ENCODE measurements around the gene LUZP4. TPM values are rescaled to one million over a fixed set of nuclear protein-coding genes. Genes with fewer than 3 reads are reported as not detected.
"Not testable (repeated sequence)": the region's sequence is repeated elsewhere in the genome, so short reads cannot be mapped to it uniquely, and the experiment has no call there.

The LUZP4 gene
- total and polyA plus RNA-seq, 8 donors, result not detected

DNA sequence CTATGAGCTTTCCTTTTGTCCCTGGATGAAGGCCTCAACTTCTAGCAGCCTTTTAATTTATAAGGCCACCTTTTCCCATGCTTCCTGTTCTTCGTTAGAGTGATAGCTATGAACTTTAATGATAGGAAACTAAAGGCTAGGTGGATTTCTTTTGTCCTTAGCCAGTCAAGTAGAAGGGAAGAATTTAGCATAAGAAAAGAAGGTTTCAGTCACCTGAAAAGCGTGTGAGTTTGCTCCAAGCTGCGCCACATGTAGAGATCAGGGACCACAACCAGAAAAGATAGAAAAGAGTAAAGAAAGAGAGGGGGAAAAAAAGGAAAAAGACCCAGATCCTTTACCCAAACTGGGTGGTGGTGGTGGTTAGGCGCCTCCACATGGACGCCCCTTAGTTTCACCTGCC lies 28.6 kb downstream of the LUZP4 start:
- no peak overlapping the region for H3K4me3 ChIP-seq
- DNase-seq, result no peak
- no peak overlapping the region for H3K27ac ChIP-seq
- no peaks in the 10 kb centered on the region for H3K36me3 ChIP-seq
- intact Hi-C loops (cut with DNase I), result no loop called here
- H3K9me3 ChIP-seq, result no peaks in the 10 kb centered on the region
- H3K27me3 ChIP-seq, result peaks cover 0 to 15% of the 10 kb centered on the region in 2 donors
- H3K4me1 ChIP-seq, result no peaks in the 10 kb centered on the region
- no peak for ATAC-seq
- TF ChIP-seq, protein P1, sequence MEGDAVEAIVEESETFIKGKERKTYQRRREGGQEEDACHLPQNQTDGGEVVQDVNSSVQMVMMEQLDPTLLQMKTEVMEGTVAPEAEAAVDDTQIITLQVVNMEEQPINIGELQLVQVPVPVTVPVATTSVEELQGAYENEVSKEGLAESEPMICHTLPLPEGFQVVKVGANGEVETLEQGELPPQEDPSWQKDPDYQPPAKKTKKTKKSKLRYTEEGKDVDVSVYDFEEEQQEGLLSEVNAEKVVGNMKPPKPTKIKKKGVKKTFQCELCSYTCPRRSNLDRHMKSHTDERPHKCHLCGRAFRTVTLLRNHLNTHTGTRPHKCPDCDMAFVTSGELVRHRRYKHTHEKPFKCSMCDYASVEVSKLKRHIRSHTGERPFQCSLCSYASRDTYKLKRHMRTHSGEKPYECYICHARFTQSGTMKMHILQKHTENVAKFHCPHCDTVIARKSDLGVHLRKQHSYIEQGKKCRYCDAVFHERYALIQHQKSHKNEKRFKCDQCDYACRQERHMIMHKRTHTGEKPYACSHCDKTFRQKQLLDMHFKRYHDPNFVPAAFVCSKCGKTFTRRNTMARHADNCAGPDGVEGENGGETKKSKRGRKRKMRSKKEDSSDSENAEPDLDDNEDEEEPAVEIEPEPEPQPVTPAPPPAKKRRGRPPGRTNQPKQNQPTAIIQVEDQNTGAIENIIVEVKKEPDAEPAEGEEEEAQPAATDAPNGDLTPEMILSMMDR (IDR thresholded peaks at IDR 0.05), result no peak

DNA sequence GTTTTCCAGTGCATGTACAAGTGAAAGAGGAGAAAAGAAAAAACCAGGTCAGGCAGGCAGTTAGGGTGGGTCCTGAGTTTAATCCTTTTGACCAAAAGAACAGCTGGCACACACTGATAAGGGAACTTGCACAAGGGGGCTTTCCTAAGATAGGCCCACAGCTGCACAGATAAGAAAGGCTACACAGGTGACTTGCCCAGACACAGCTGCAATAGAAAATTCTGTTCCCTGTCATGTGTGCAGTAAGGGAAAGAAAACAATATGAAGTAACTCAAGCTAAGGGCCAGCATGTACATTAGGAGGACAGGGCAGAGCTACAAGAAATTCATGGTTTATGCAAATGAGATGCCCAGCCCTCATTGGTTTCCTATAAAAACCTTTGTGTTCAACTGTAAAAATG lies 32.9 kb downstream of the LUZP4 start:
- Histone ChIP-seq H3K4me3 (no peak overlapping the region), H3K36me3 (no peaks in the 10 kb centered on the region), H3K27ac (no peak overlapping the region), H3K9me3 (no peaks in the 10 kb centered on the region), H3K4me1 (no peaks in the 10 kb centered on the region), H3K27me3 (peaks cover 0 to 15% of the 10 kb centered on the region in 2 donors)
- DNase-seq, result no peak
- TF ChIP-seq, protein P1 (IDR thresholded peaks at IDR 0.05), result no peak
- intact Hi-C loops (cut with DNase I), result no loop called here
- ATAC-seq, result no peak

DNA sequence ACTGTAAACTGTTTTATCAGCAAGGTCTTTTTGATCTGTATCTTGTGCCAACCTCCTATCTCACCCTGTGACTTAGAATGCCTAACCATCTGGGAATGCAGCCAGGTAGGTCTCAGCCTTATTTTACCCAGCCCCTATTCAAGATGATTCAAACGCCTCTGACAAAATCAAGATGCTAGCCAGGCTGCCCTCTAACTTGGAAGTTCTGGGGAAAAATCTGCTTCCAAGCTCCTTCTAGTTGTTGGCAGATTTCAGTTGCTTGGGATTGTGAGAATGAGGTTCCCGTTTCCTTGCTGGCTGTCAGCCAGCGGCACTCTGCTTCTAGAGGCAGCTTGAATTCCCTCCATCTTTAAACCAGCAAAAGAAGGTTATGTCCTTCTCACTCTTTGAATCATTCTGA lies 34.7 kb downstream of the LUZP4 start:
- no peaks in the 10 kb centered on the region for H3K9me3 ChIP-seq
- H3K27me3 ChIP-seq, result peaks cover 0 to 15% of the 10 kb centered on the region in 2 donors
- ATAC-seq, result peak; percentile 43
- intact Hi-C loops (cut with DNase I), result no loop called here
- peak in 3 of 4 donors; percentile 39 to 77 (median 39) for DNase-seq
- no peaks in the 10 kb centered on the region for H3K36me3 ChIP-seq
- TF ChIP-seq, protein P1 (IDR thresholded peaks at IDR 0.05), result no peak
- H3K27ac ChIP-seq, result no peak overlapping the region
- H3K4me1 ChIP-seq, result no peaks in the 10 kb centered on the region
- H3K4me3 ChIP-seq, result no peak overlapping the region

DNA sequence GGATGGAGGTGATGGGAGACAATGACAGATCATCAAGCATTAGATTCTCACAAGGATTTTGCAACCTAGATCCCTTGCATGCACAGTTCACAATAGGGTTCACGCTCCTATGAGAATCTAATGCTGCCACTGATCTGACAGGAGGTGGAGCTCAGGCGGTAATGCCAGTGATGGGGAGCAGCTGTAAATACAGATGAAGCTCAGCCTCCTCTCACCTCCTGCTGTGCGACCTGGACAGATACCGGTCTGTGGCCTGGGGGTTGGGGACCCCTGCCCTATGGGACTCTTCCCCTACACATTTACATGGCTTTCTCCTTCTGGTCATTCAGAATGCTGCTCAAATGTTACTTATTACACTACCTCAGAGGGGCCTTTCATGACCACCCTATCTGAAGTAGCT lies 39.8 kb downstream of the LUZP4 start:
- H3K9me3 ChIP-seq; H3K36me3 ChIP-seq; H3K4me1 ChIP-seq; H3K27me3 ChIP-seq; H3K27ac ChIP-seq; intact Hi-C loops (cut with DNase I); DNase-seq; H3K4me3 ChIP-seq; ATAC-seq: not testable (repeated sequence)

DNA sequence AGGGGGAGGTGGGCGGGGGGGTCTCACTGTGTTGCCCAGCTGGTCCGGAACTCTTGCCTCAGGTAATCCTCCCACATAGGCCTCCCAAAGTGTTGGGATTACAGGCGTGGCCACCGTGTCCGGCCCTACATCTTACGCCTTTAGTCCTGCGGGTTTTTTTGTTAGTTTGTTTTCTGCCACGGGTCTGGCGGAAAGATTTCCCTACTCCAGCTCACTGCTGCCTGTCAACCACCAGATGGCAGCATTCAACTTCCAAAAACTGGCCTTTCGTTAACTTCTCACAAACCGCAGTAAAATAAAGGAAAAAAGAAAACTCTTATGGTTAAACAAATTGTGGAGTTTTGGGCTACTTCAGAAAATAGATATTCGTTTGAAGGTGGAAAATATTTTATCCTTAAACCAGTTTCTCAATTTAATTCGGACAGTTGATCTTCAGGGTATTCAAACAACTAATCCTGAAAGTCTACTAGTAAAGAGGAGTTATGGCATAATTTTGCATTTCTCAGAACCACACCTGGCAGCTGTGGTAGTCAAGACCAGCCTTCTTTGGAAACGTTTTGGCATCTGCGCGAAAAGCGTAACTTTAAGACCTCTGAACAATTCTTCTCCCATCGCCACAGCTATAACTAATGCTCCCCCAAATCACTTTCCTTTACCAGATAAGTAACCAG lies 41.1 kb downstream of the LUZP4 start:
- H3K4me1 ChIP-seq, result no peaks in the 10 kb centered on the region
- TF ChIP-seq, protein P1 (IDR thresholded peaks at IDR 0.05), result peak; percentile 55 to 74
- H3K27me3 ChIP-seq, result no peaks in the 10 kb centered on the region
- ATAC-seq (peak; percentile 88), DNase-seq (peak in 2 of 4 donors; percentile 72 to 75)
- no peak overlapping the region for H3K4me3 ChIP-seq
- no peaks in the 10 kb centered on the region for H3K36me3 ChIP-seq
- intact Hi-C loops (cut with DNase I), result no loop called here
- H3K9me3 ChIP-seq, result no peaks in the 10 kb centered on the region
- H3K27ac ChIP-seq, result no peak overlapping the region

DNA sequence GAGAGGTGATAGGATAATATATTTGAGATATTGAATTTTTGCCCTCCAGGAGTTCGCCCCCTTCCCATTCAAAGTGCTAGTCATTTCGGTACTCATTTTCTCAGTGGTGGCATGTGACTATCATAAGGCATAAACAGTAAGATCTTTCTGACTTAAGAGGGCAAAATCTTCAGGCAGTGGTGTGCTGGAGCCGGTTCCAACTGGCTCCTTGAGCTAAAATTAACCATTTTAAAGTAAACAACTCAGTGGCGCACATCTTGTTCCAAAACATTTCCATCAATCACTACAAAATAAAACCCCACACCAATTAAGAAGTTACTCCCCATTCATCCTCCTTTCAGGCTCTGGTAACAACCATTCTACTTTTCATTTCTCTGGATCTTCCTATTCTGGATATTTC lies 43.3 kb downstream of the LUZP4 start:
- Histone ChIP-seq H3K36me3 (no peaks in the 10 kb centered on the region), H3K4me1 (no peaks in the 10 kb centered on the region), H3K4me3 (no peak overlapping the region), H3K9me3 (no peaks in the 10 kb centered on the region), H3K27ac (no peak overlapping the region), H3K27me3 (no peaks in the 10 kb centered on the region)
- DNase-seq (no peak), ATAC-seq (no peak)
- TF ChIP-seq, protein P1 (IDR thresholded peaks at IDR 0.05), result no peak
- intact Hi-C loops (cut with DNase I), result no loop called here
